Measurements from ENCODE around the gene SRGN.

DNA sequence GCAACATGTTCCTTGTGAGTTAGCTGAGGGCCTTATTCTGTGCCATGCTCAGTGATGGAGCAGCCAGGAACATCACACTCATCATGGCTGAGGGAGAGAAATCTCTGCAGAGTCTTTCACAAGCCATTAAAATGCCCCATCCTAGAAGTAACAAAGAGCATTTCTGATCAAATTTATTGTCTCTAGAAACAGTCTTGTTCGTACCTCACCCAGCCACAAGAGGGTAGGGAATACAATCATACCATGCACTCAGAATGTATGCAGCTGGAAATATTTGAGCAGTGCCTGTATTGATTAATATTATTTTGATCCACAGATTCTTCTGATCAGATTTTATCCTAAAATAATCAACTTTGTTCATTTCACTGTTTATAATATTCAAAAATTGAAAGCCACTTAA, 53.4 kb downstream of the SRGN start:
- TF ChIP-seq POLR2A (IDR thresholded peaks at IDR 0.05; ENCODE audit: insufficient read depth in 1 of 2, low read depth in 2 of 2, low read length in 2 of 2) (no peak), GABPB1 (CRISPR knock-in tag; IDR thresholded peaks at IDR 0.05) (no peak), ZNF670 (CRISPR knock-in tag; IDR thresholded peaks at IDR 0.05; ENCODE audit: borderline replicate concordance) (no peak), CBFB (CRISPR knock-in tag; IDR thresholded peaks at IDR 0.05) (no peak)
